Heart left ventricle (tissue), 16 donors: Measurements from ENCODE around the gene RNF40. TPM values are rescaled to one million over a fixed set of nuclear protein-coding genes. Genes with fewer than 3 reads are reported as not detected.

Experiments
- ATAC-seq, 4 donors: fragments of 200-7000 bp; cut with Tn5 transposase; one replicate each; pipeline ENCODE4 v1.9.1; 2020 to 2022; ENCODE audit warnings: moderate library complexity in 4 of 4, mild to moderate bottlenecking in 3 of 4, moderate number of reproducible peaks in 1 of 4
- DNase-seq, 5 donors: peaks; one replicate each; pipeline ENCODE4 v3.0.0-alpha.2; 2020
- H3K27ac ChIP-seq, 12 donors: fragments of 200-600 bp; sonication (generic) in 4 of 12; one replicate each; pipeline versions ENCODE4 v1.5.0 to v1.8.0; 2016 to 2022; ENCODE audit warnings: mild to moderate bottlenecking in 2 of 12
- H3K27me3 ChIP-seq, 9 donors: fragments of 200-600 bp; sonication (generic) in 2 of 9; one replicate each; pipeline versions ENCODE4 v1.5.1 to v1.8.0; 2016 to 2022; ENCODE audit warnings: mild to moderate bottlenecking in 3 of 9
- H3K36me3 ChIP-seq, 9 donors: fragments of 200-600 bp; sonication (generic) in 2 of 9; one replicate each; pipeline versions ENCODE4 v1.5.0 to v1.8.0; 2018 to 2022; ENCODE audit warnings: mild to moderate bottlenecking in 2 of 9
- H3K4me1 ChIP-seq, 12 donors: fragments of 200-600 bp; sonication (generic) in 4 of 12; one replicate each; pipeline versions ENCODE4 v1.5.0 to v1.8.0; 2016 to 2022; ENCODE audit warnings: mild to moderate bottlenecking in 3 of 12
- H3K4me3 ChIP-seq, 12 donors: fragments of 200-600 bp; sonication (generic) in 4 of 12; one replicate each; pipeline versions ENCODE4 v1.5.0 to v1.8.0; 2017 to 2022; ENCODE audit warnings: mild to moderate bottlenecking in 9 of 12, moderate library complexity in 4 of 12
- H3K9me3 ChIP-seq, 12 donors: fragments of 200-600 bp; sonication (generic) in 4 of 12; one replicate each; pipeline versions ENCODE4 v1.5.0 to v1.8.0; 2016 to 2022; ENCODE audit warnings: mild to moderate bottlenecking in 1 of 12
- POLR2A ChIP-seq, 2 donors: fragments of 450-650 bp; IDR thresholded peaks; one replicate each; pipeline ENCODE4 v1.6.1; 2017; ENCODE audit warnings: antibody characterized with exemption in 2 of 2, mild to moderate bottlenecking in 2 of 2, moderate library complexity in 2 of 2
- WGBS, 4 donors: extraction: QIAGEN DNeasy Blood & Tissue Kit in 2 of 4; methylation state at CpG; one replicate each; pipeline versions ENCODE4 v1.1.5 to v1.1.7; 2013 to 2018; 5-methylcytosine and 5-hydroxymethylcytosine counted together
- intact Hi-C, 10 donors: fragments of 100-400 bp; cut with DNase I; formaldehyde crosslinking; loops; one replicate each; pipeline versions ENCODE4 v1.11.1 to v1.14.2; 2022
- polyA plus RNA-seq, 2 donors: library from polyadenylated mRNA; stranded (reverse); fragments of 200-250 nt; gene quantifications; one replicate each; pipeline ENCODE4 v1.2.3, GENCODE V29; 2013
- total RNA-seq, 9 donors: library from RNA; depleted of rRNA in 2 of 9; stranded (reverse); fragments of >200 nt in 2 of 9; fragmentation: NEBNext Ultra II Directional in 3 of 9; extraction: Animal tissue kit (Norgen Biotek cat#: 25700) in 3 of 9; gene quantifications; one replicate each; pipeline versions ENCODE4 v1.1.0 to v1.2.4, GENCODE V29; 2016 to 2023
- TF ChIP-seq, protein P1 (sequence below), 12 donors: fragments of 200-600 bp; sonication (generic) in 4 of 12; IDR thresholded peaks; one replicate each; pipeline versions ENCODE4 v1.5.0 to v1.8.0; 2018 to 2022; ENCODE audit warnings: antibody characterized with exemption in 12 of 12, mild to moderate bottlenecking in 5 of 12
- donor health status: ischemic (EF 13 %, LVEDD 7.1; RV severe dilation, severe dysfunction).
- donor health status: healthy with polysubstance abuse.
- donor health status: DM: no; HTN: yes; CAD: no.
- donor health status: DM: no; HTN: no; CAD: no.
- donor health status: ischemic (EF 25% LVEDD 6.9; RV normal size, moderate dysfunction).
- donor health status: ischemic (EF 25% LVEDD 5.7; RV mildly dilated, moderate dysfunction).
- donor health status: healthy.
- donor health status: DM: yes; HTN: yes; CAD: no.
- donor health status: ischemic (EF 35%, LVEDD 5.7; RV mildly dilated, moderate dysfunction).
- donor health status: nonischemic (EF 11% LVEDD 7.7; RV severe dilation, severe dysfunction).
- donor health status: DM: yes; HTN: yes; CAD: no.
- donor health status: PGD.
- donor health status: ischemic (EF 29% LVEDD 5.4; RV normal size, mild dysfunction).
- donor health status: nonischemic (EF 23%, LVEDD 6.1; RV moderate dilation, normal function).

The RNF40 gene
- total and polyA plus RNA-seq, 11 donors: 29.3 to 66.9 (median 50.3) TPM

DNA sequence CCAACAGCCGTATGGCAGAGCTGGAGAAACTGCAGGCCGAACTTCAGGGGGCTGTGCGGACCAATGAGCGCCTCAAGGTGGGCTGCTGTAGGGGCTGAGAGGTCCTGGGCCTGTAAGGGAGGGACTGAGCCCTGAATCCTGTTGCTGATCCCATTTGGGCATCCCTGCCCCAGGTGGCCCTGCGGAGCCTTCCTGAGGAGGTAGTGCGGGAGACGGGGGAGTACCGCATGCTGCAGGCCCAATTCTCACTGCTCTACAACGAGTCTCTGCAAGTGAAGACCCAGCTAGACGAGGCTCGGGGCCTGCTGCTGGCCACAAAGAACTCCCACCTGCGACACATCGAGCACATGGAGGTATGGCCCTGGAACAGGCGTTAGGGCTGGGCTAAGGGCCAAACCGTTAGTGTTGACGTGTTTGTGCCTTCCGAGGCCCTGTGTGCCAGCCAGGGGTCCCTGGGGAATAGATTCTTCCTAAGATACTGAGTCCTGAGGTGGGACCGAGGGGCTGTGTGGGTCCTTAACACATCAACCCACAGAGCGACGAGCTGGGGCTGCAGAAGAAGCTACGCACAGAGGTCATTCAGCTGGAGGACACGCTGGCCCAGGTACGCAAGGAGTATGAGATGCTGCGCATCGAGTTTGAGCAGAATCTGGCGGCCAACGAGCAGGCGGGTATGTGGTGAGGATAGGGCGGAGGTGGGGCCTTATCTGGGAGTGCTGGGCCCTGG is 4.2 kb downstream of the RNF40 start:
- WGBS, 4 donors: 60 to 79% (median 75%) methylated on average over 22 to 29 of the region's 29 CpGs
- peak in 1 of 5 donors; percentile 16 for DNase-seq
- Histone ChIP-seq H3K36me3 (peaks cover 3 to 87% (median 82%) of the 10 kb centered on the region in 9 donors), H3K4me3 (no peak overlapping the region), H3K27ac (peak overlapping the region; percentile 20 to 85 (median 58)), H3K27me3 (no peaks in the 10 kb centered on the region), H3K4me1 (peaks cover 0 to 47% (median 30%) of the 10 kb centered on the region in 12 donors), H3K9me3 (no peaks in the 10 kb centered on the region)
- peak in 3 of 4 donors; percentile 2 to 4 (median 2) for ATAC-seq
- TF ChIP-seq, protein P1, sequence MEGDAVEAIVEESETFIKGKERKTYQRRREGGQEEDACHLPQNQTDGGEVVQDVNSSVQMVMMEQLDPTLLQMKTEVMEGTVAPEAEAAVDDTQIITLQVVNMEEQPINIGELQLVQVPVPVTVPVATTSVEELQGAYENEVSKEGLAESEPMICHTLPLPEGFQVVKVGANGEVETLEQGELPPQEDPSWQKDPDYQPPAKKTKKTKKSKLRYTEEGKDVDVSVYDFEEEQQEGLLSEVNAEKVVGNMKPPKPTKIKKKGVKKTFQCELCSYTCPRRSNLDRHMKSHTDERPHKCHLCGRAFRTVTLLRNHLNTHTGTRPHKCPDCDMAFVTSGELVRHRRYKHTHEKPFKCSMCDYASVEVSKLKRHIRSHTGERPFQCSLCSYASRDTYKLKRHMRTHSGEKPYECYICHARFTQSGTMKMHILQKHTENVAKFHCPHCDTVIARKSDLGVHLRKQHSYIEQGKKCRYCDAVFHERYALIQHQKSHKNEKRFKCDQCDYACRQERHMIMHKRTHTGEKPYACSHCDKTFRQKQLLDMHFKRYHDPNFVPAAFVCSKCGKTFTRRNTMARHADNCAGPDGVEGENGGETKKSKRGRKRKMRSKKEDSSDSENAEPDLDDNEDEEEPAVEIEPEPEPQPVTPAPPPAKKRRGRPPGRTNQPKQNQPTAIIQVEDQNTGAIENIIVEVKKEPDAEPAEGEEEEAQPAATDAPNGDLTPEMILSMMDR (IDR thresholded peaks at IDR 0.05): no peak
- TF ChIP-seq POLR2A (IDR thresholded peaks at IDR 0.05): no peak
- intact Hi-C loops: no loop called here

DNA sequence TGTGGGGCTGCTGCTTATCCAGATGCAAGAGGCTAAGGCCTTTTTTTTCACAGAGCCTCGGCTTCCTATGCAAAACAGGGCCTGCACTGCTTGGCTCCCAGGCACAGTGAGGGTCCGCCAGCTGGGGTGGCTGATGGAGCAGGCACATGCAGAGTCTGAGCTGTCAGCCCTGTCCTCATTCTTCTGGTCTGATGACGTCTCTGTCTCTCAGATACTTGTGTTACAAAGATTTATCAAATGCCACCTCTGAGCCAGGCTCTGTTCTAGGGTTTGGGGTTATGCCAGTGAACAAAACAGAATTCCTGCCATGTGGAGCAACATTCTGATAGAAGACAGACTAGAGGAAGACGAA is 4.8 kb downstream of the RNF40 start:
- TF ChIP-seq, protein P1 (IDR thresholded peaks at IDR 0.05): no peak
- TF ChIP-seq POLR2A (IDR thresholded peaks at IDR 0.05): no peak
- no peaks in the 10 kb centered on the region for H3K9me3 ChIP-seq
- H3K4me3 ChIP-seq: no peak overlapping the region
- H3K27ac ChIP-seq: peak overlapping the region in 10 of 12 donors; percentile 34 to 85 (median 66)
- H3K4me1 ChIP-seq: peaks cover 0 to 46% (median 27%) of the 10 kb centered on the region in 12 donors
- no peaks in the 10 kb centered on the region for H3K27me3 ChIP-seq
- DNase-seq: peak in 2 of 5 donors; percentile 16 to 75
- 42 to 55% (median 50%) methylated on average over 4 of the region's 4 CpGs for WGBS, 4 donors
- peaks cover 6 to 93% (median 87%) of the 10 kb centered on the region in 9 donors for H3K36me3 ChIP-seq
- intact Hi-C loops: no loop called here
- peak; percentile 68 to 79 (median 72) for ATAC-seq

DNA sequence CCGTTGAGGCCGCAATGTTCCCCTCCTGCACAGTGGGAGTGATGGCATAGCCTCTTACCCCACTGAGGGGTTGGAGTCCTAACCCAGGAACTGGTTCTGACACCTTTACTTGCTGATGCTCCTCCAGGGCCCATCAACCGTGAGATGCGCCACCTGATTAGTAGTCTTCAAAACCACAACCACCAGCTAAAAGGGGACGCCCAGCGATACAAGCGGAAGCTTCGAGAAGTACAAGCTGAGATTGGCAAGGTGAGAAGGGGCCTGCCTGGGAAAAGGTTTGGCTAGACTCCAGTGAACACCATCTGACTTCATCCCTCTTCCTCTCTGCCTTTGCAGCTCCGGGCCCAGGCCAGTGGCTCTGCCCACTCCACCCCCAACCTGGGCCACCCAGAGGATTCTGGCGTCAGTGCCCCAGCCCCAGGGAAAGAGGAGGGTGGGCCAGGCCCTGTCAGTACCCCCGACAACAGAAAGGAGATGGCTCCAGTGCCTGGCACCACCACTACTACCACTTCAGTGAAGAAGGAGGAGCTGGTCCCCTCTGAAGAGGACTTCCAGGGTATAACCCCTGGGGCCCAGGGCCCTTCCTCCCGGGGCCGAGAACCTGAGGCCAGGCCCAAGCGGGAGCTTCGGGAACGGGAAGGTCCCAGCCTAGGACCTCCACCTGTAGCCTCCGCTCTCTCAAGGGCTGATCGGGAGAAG is 5.8 kb downstream of the RNF40 start:
- ATAC-seq: peak in 3 of 4 donors; percentile 38 to 53 (median 40)
- Histone ChIP-seq H3K27ac (peak overlapping the region in 10 of 12 donors; percentile 24 to 85 (median 52)), H3K36me3 (peaks cover 6 to 100% (median 97%) of the 10 kb centered on the region in 9 donors)

More for the DNA sequence above, 5.8 kb downstream of the RNF40 start:
- no peak for TF ChIP-seq POLR2A (IDR thresholded peaks at IDR 0.05)
- TF ChIP-seq, protein P1 (IDR thresholded peaks at IDR 0.05): no peak
- H3K9me3 ChIP-seq: no peaks in the 10 kb centered on the region
- peaks cover 0 to 42% (median 23%) of the 10 kb centered on the region in 12 donors for H3K4me1 ChIP-seq
- no peak overlapping the region for H3K4me3 ChIP-seq
- intact Hi-C loops: no loop called here
- WGBS, 4 donors: 72 to 85% (median 80%) methylated on average over 13 to 18 of the region's 18 CpGs
- H3K27me3 ChIP-seq: no peaks in the 10 kb centered on the region
- peak in 1 of 5 donors; percentile 21 for DNase-seq
